ENCODE results near the gene HACD4.

The HACD4 gene

DNA sequence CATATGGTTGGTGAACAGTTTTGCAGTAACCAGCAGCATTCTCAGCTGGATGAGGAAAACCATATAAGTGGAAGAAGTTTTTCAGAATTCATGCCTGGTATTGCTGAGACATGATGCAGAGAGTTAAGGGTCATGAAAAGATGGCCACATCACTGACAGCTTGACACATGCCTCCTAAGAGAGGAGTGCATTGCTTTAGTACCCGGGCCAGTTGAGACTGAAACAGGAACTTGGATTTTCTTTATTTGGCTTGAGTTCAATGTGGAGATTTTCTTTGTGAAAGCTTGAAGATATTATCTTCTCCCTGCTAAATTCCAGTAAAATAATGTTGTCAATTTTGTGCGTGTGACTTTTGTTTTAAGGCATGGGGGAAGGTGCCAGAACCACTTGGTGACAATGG lies 35.8 kb downstream of the HACD4 start:
- no peak for DNase-seq

DNA sequence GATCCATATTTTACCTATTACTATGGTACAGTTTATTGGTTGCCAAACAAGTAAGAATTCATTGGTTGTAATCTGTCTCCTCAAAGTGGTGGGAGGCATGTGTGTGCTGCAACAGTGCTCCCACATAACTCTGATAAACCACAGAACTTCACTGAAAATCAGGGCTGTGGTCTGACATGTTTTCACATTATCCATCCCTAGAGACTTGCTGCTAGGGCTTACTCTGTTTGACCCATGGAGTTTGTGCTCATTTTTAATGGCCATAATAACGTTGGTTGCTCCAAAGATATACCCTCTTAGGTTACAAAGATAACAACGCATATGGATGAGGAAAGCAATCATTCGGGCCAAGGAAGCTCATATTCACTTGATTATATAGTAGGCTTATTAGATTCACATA lies 37.0 kb downstream of the HACD4 start:
- Mint-ChIP-seq H3K9me3 (no peaks in the 10 kb centered on the region), H3K27ac (no peak overlapping the region), H3K4me1 (peaks cover 6% of the 10 kb centered on the region), H3K36me3 (ENCODE audit: low read depth) (peaks cover 83% of the 10 kb centered on the region), H3K4me3 (no peak overlapping the region), H3K27me3 (ENCODE audit: low read depth, poor library complexity) (no peaks in the 10 kb centered on the region)
- TF ChIP-seq, protein P1, sequence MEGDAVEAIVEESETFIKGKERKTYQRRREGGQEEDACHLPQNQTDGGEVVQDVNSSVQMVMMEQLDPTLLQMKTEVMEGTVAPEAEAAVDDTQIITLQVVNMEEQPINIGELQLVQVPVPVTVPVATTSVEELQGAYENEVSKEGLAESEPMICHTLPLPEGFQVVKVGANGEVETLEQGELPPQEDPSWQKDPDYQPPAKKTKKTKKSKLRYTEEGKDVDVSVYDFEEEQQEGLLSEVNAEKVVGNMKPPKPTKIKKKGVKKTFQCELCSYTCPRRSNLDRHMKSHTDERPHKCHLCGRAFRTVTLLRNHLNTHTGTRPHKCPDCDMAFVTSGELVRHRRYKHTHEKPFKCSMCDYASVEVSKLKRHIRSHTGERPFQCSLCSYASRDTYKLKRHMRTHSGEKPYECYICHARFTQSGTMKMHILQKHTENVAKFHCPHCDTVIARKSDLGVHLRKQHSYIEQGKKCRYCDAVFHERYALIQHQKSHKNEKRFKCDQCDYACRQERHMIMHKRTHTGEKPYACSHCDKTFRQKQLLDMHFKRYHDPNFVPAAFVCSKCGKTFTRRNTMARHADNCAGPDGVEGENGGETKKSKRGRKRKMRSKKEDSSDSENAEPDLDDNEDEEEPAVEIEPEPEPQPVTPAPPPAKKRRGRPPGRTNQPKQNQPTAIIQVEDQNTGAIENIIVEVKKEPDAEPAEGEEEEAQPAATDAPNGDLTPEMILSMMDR (IDR thresholded peaks at IDR 0.05) = no peak
- DNase-seq = no peak

More for the DNA sequence above, 35.8 kb downstream of the HACD4 start:
- TF ChIP-seq, protein P1 (IDR thresholded peaks at IDR 0.05) = no peak
- no peak overlapping the region for H3K27ac Mint-ChIP-seq
- peaks cover 6% of the 10 kb centered on the region for H3K4me1 Mint-ChIP-seq
- peaks cover 5% of the 10 kb centered on the region for H3K9me3 Mint-ChIP-seq
- no peaks in the 10 kb centered on the region for H3K27me3 Mint-ChIP-seq (ENCODE audit: low read depth, poor library complexity)
- H3K4me3 Mint-ChIP-seq = no peak overlapping the region
- H3K36me3 Mint-ChIP-seq (ENCODE audit: low read depth) = peaks cover 82% of the 10 kb centered on the region

DNA sequence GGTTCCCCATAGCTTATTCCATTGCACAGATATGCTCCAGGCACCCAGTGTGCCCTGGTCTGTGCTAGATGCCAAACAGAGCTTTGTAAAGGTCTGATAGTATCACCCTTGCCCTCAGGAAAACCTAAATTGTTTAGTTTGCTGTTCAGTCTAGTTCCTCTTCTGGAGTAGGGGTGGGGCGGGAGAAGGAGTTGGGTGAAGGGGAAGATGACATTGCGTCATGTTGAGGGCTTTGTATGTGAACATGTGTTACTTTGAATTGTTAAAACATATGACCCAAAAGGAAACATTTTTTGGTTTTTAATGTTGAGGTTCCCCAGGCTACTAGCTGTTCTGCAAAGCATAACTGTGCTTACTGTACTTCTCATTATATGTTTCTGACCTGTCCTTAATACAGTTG lies 40.6 kb downstream of the HACD4 start:
- peaks cover 85% of the 10 kb centered on the region for H3K36me3 Mint-ChIP-seq (ENCODE audit: low read depth)
- peaks cover 6% of the 10 kb centered on the region for H3K4me1 Mint-ChIP-seq
- no peaks in the 10 kb centered on the region for H3K9me3 Mint-ChIP-seq
- no peak overlapping the region for H3K27ac Mint-ChIP-seq
- no peak overlapping the region for H3K4me3 Mint-ChIP-seq
- DNase-seq = no peak
- TF ChIP-seq, protein P1 (IDR thresholded peaks at IDR 0.05) = no peak
- no peaks in the 10 kb centered on the region for H3K27me3 Mint-ChIP-seq (ENCODE audit: low read depth, poor library complexity)

DNA sequence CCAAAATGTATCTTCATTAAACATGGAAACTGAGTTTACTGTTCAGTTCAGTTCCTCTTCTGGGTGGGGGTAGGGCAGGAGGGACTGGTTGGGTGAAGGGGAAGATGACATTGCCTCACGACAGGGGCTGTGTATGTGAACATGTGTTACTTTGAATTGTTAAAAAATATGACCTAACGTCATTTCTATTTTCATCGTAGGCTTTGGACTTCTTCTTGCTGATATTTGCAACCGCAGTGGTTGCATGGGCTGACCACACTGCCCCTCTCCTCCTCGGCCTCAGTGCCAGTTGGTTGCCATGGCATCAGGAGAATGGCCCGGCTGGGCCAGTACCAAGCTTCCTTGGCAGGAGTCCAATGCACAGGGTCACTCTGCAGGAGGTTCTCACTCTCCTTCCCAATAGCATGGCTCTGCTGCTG lies 41.5 kb downstream of the HACD4 start:
- no peak overlapping the region for H3K27ac Mint-ChIP-seq
- no peak for DNase-seq
- H3K27me3 Mint-ChIP-seq (ENCODE audit: low read depth, poor library complexity) = no peaks in the 10 kb centered on the region
- TF ChIP-seq, protein P1 (IDR thresholded peaks at IDR 0.05) = no peak
- no peak overlapping the region for H3K4me3 Mint-ChIP-seq
- H3K4me1 Mint-ChIP-seq = peaks cover 6% of the 10 kb centered on the region
- H3K36me3 Mint-ChIP-seq (ENCODE audit: low read depth) = peaks cover 76% of the 10 kb centered on the region
- no peaks in the 10 kb centered on the region for H3K9me3 Mint-ChIP-seq

DNA sequence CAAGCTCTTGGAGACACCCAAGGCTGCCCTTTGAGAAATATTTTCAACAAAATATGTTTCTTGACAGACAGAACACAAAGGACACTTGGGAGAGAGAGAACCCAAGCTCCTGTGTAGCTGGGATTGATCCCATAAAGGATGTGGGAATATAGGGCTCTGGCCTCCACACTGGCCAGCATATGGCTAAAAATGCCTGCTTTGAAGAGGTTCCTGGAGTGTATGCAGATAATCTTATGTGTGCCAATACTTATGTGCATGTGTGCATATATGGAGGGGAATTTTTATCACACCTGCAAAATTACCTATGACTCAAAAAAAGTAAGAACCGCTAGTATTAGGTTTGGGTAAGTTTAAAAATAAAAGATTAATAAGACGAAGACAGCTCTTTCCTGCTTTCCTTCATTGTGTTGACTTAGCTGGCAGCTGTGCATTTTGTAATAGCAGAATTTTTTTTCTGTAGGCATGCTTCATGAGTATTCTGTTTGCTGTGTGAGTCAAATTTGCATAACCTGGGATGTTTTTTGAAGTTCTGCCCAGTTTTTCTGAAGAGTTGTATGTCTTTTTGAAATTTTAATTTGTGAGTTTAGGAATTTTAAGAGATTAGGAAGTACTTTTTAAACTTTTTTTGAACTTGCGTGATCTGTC lies 42.6 kb downstream of the HACD4 start:
- Mint-ChIP-seq H3K36me3 (ENCODE audit: low read depth) (peaks cover 70% of the 10 kb centered on the region), H3K27me3 (ENCODE audit: low read depth, poor library complexity) (no peaks in the 10 kb centered on the region), H3K4me1 (no peaks in the 10 kb centered on the region), H3K27ac (no peak overlapping the region), H3K9me3 (no peaks in the 10 kb centered on the region), H3K4me3 (no peak overlapping the region)
- TF ChIP-seq, protein P1 (IDR thresholded peaks at IDR 0.05) = no peak
- DNase-seq = no peak

DNA sequence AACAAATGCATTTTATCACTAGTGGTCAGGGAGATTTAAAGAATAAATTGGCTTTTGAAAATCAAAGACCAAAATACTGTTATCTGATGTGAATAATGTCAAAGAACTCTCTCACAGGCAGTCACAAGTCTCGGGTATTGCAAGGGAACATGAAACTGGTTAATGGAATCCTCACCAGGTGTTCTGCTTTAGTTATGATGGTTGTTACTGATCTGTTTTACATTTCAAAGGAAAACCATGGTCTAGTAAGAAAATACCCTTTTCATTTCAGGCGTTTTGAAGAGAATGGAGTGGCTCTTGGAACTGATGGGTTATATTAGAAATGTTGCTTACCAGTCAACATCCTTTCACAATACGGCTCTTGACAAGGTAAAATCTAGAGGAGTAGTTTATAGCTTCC lies 43.4 kb downstream of the HACD4 start:
- Mint-ChIP-seq H3K27ac (no peak overlapping the region), H3K4me3 (no peak overlapping the region), H3K9me3 (no peaks in the 10 kb centered on the region), H3K4me1 (no peaks in the 10 kb centered on the region), H3K27me3 (ENCODE audit: low read depth, poor library complexity) (no peaks in the 10 kb centered on the region), H3K36me3 (ENCODE audit: low read depth) (peaks cover 71% of the 10 kb centered on the region)
- TF ChIP-seq, protein P1 (IDR thresholded peaks at IDR 0.05) = no peak
- no peak for DNase-seq
